ENCODE measurements around the gene AMMECR1L. TPM values are rescaled to one million over a fixed set of nuclear protein-coding genes. Genes with fewer than 3 reads are reported as not detected.
A peak's percentile ranks its signal among the peaks of the same experiment; 100 is the strongest.

The AMMECR1L gene
- total RNA-seq, 1 experiment from 2014 or later = 19.1 TPM

- CTCF ChIA-PET = no interaction called here
Observed at GRCh38 chr2:127852388-127852787, 33.4 kb downstream of the AMMECR1L start.

DNA sequence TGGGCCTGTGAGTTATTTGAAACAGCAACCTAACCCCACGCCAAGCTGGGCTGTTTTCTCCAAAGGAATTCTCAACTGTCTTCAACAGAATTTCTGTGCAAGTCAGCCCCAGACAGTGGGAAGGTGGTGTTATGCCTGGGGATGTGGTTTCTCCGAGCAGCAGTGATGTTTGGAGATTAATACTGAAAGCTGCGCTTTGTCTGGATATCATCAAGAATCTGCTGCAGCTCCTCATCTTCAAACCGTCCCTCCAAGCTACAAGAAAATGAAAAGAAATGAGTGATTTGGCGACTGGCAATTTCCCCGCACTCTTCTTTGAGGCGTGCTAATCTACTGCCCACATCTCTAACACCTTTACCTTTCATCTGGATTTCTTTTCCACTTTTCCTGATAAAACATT lies 37.8 kb downstream of the AMMECR1L start:
- ChIA-PET POLR2A (no interaction called here), CTCF (no interaction called here), RAD21 (ENCODE audit: low non-redundant PET in 1 of 2, low total read pairs in 2 of 2, uncharacterized antibody in 2 of 2, unreplicated experiment in 2 of 2) (no interaction called here)
- H3K9ac ChIP-seq (ENCODE audit: low read length) = no peak overlapping the region
- no peaks in the 10 kb centered on the region for H3K9me2 ChIP-seq (ENCODE audit: insufficient read depth)
- H3K36me3 ChIP-seq (ENCODE audit: control insufficient read depth in 1 of 2, insufficient read depth in 2 of 2, low read length in 2 of 2) = peaks cover 49 to 65% of the 10 kb centered on the region in 2 experiments
- ATAC-seq (no peak), DNase-seq (ENCODE audit: low read depth, low spot score) (no peak)
- no peaks in the 10 kb centered on the region for H3K4me1 ChIP-seq (ENCODE audit: control insufficient read depth in 1 of 2, insufficient read depth in 2 of 2, low read length in 2 of 2)
- intact Hi-C loops (cut with micrococcal nuclease) = no loop called here
- no peaks in the 10 kb centered on the region for H3K9me3 ChIP-seq (ENCODE audit: control insufficient read depth in 1 of 2, insufficient read depth in 1 of 2, low read depth in 1 of 2, low read length in 2 of 2)
- H3K79me2 ChIP-seq (ENCODE audit: insufficient read depth, low read length) = peaks cover 42% of the 10 kb centered on the region
- no TSS peak for BruUV-seq (replicated peaks)
- no peaks in the 10 kb centered on the region for H3K27me3 ChIP-seq (ENCODE audit: insufficient read depth, low read length)
- H3K27ac ChIP-seq (ENCODE audit: low read depth, low read length) = no peak overlapping the region
- H4K20me1 ChIP-seq (ENCODE audit: insufficient read depth) = no peaks in the 10 kb centered on the region
- no peak overlapping the region for H3K4me3 ChIP-seq (replicated peaks in 1 of 2; ENCODE audit: low read depth in 1 of 2, low read length in 2 of 2)
- no peak overlapping the region for H2AFZ ChIP-seq (ENCODE audit: low read depth, low read length, poor library complexity, severe bottlenecking)
- TF ChIP-seq POLR2AphosphoS5 (IDR thresholded peaks at IDR 0.05; ENCODE audit: low read depth, low read length) (no peak), SRF (IDR thresholded peaks at IDR 0.05; ENCODE audit: low read depth) (no peak), POLR2A (IDR thresholded peaks at IDR 0.05; ENCODE audit: borderline replicate concordance, extremely low read depth, insufficient read depth, insufficient read length) (no peak), EGR1 (IDR thresholded peaks at IDR 0.05; ENCODE audit: low read depth) (no peak), YY1 (IDR thresholded peaks at IDR 0.05; ENCODE audit: extremely low read depth, insufficient replicate concordance, low read depth, low read length) (no peak), CBX3 (IDR thresholded peaks at IDR 0.05; ENCODE audit: low read depth) (no peak)
- no peak overlapping the region for H3K4me2 ChIP-seq (ENCODE audit: low read length)

More at GRCh38 chr2:127852388-127852787, 33.4 kb downstream of the AMMECR1L start:
- RAD21 ChIA-PET (ENCODE audit: low non-redundant PET in 1 of 2, low total read pairs in 2 of 2, uncharacterized antibody in 2 of 2, unreplicated experiment in 2 of 2) = no interaction called here
- no TSS peak for BruUV-seq (replicated peaks)
- no peaks in the 10 kb centered on the region for H3K9me3 ChIP-seq (ENCODE audit: control insufficient read depth in 1 of 2, insufficient read depth in 1 of 2, low read depth in 1 of 2, low read length in 2 of 2)
- POLR2A ChIA-PET = no interaction called here
- no peaks in the 10 kb centered on the region for H3K27me3 ChIP-seq (ENCODE audit: insufficient read depth, low read length)
- no peak overlapping the region for H3K9ac ChIP-seq (ENCODE audit: low read length)
- DNase-seq (ENCODE audit: low read depth, low spot score) = no peak
- TF ChIP-seq ZNF274 (IDR thresholded peaks at IDR 0.05; ENCODE audit: low read depth, low read length) = no peak
- TF ChIP-seq, protein P1, sequence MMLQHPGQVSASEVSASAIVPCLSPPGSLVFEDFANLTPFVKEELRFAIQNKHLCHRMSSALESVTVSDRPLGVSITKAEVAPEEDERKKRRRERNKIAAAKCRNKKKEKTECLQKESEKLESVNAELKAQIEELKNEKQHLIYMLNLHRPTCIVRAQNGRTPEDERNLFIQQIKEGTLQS (IDR thresholded peaks at IDR 0.05) = no peak
- TF ChIP-seq CEBPB (IDR thresholded peaks at IDR 0.05; ENCODE audit: low read depth) = peak; percentile 62; the same call in 1 of the 2 replicates
- H3K27ac ChIP-seq (ENCODE audit: low read depth, low read length) = no peak overlapping the region
- H3K79me2 ChIP-seq (ENCODE audit: insufficient read depth, low read length) = peaks cover 86% of the 10 kb centered on the region
- peaks cover 0 to 9% of the 10 kb centered on the region in 2 experiments; a peak in 3 of 4 replicates for H3K4me1 ChIP-seq (ENCODE audit: control insufficient read depth in 1 of 2, insufficient read depth in 2 of 2, low read length in 2 of 2)
- intact Hi-C loops (cut with micrococcal nuclease) = no loop called here
- no peak for ATAC-seq
- H4K20me1 ChIP-seq (ENCODE audit: insufficient read depth) = 0 out of 2 replicates have a peak, but pooled peaks cover 9% of the 10 kb centered on the region
- H3K36me3 ChIP-seq (ENCODE audit: control insufficient read depth in 1 of 2, insufficient read depth in 2 of 2, low read length in 2 of 2) = peaks cover 29 to 46% of the 10 kb centered on the region in 2 experiments
- H3K9me2 ChIP-seq (ENCODE audit: insufficient read depth) = no peaks in the 10 kb centered on the region
- H3K4me3 ChIP-seq (replicated peaks in 1 of 2; ENCODE audit: low read depth in 1 of 2, low read length in 2 of 2) = no peak overlapping the region
- H2AFZ ChIP-seq (ENCODE audit: low read depth, low read length, poor library complexity, severe bottlenecking) = no peak overlapping the region
- no peak overlapping the region for H3K4me2 ChIP-seq (ENCODE audit: low read length)

All from HCT116 (cell line).